DMS 273 treated with DMSO at 0.1 percent for 48 hours (cell line): ENCODE measurements around the gene ELOVL5.
"Not testable (repeated sequence)": the region's sequence is repeated elsewhere in the genome, so short reads cannot be mapped to it uniquely, and the experiment has no call there.

ENCODE experiments used
- DNase-seq: peaks from one replicate; lab custom pipeline; 2025; lab: John Stamatoyannopoulos, UW

Gene ELOVL5, protein sequence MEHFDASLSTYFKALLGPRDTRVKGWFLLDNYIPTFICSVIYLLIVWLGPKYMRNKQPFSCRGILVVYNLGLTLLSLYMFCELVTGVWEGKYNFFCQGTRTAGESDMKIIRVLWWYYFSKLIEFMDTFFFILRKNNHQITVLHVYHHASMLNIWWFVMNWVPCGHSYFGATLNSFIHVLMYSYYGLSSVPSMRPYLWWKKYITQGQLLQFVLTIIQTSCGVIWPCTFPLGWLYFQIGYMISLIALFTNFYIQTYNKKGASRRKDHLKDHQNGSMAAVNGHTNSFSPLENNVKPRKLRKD

DNA sequence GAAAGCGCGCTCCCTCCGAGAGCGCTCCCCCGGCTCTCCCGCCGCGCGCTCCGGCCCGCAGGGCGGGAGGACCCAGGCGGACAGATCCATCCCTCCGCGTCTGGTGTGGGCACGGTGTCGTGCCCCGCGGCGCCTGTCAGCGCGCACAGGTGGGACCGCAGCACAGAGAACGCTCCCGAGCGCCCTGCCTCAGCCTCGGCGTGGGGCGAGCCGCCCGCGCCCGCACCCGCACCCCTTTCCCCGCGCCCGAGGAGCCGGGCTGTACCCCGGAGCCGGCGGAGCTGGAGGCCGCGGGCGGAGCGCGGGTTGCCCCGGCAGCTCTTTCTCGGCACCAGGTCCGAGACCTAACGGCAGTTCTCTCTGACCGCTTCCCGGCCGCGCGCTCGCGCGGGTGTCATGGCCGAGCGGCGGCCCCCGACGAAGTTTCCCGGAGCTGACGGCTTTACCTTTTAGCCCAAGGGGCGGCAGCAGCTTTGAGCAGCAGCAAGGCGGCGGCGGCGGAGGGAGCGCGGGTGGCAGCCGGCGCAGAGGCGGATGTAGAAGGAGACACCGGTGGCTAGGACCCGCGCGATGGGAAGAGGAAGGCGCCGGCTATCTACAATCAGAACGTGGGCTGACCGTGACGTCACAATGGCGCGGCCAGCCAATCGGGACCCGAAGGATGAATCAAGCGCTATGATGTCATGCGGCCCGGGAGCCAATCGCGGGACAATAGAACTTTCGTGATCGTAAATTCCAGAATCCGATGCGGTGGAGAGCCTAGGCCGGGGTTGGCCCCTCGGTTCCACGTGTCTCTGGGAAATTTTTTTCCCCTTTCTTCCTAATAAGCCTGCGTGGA lies at the start of gene ELOVL5:
Gene ELOVL5, minus strand, starts transcription at position 580 of the 838 bp plus-strand sequence. CDS start 53,251 bp downstream, outside the sequence.
- DNase-seq = peak; percentile 91

DNA sequence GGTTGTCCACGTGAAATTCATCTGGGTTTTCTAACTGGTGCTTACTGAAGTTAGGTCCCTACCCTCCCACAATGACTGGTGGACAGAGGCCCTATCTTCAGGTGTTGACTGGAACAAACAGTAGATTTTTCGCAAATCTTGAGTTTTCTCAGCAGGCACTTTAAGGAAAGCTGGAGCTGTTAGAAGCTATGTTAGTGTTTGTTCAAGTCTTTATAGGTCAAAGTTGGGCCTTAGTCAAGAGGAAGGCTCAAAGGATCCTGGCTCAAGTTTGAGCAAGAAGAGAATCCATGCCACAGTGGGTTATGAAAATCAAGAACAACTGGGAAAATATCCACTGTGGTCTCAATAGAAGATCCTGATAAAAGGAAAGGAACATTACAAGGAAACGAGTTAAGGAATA lies 48.5 kb upstream of the ELOVL5 start:
- no peak for DNase-seq

DNA sequence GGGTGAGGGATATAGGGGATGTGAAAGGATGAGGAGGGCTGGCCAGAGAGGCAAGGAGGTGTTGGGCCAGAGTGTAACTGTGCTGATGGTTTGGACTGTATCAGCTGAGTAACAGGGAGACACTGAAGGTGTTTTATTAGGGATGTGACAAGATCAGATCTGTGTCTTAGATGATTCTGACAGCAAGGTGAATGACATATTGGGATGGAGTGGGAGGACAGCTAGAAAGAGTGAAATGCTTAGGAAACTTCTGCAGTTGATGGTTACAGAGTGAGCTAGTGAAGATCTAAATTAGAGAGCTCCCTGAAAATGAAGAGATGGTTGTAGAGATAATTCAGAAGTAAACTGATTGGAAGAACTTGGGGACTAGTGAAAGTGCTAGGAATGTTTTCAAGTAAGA lies 47.2 kb upstream of the ELOVL5 start:
- DNase-seq = no peak

DNA sequence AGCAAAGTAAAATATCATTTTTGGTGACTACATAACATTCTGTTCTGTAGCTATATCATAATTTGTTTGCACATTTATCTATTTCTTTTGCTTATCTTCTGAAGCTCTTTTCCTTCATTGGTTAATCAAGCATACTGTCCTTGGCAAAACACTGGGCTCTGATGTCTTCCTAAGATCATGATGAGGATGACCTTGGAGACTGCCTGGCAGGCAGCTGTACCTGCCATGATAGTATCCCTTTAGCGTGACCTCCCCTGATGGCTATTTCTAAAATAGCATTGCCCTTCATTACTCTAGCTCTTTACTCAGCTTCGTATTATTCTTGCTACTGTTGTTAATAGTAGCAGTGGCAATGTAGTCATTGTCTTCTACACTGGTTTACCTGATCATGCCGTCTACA lies 46.0 kb upstream of the ELOVL5 start:
- no peak for DNase-seq

DNA sequence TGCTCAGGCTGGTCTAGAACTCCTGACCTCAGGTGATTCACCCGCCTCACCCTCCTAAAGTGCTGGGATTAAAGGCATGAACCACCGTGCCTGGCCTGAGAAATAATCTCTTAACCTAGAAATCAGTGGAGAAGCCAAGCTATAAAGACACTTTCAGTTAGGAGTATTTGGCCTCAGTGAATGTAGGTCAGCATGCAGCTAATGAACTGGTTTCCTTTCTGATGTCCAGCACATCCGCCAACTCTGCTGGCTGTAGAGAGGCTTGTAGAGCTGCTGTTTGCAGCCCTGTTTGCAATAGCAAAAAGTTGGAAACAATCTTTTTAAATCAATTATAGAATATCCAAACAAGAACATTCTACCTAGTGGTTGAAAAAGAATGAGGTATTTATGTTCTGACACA lies 42.4 kb upstream of the ELOVL5 start:
- no peak for DNase-seq

DNA sequence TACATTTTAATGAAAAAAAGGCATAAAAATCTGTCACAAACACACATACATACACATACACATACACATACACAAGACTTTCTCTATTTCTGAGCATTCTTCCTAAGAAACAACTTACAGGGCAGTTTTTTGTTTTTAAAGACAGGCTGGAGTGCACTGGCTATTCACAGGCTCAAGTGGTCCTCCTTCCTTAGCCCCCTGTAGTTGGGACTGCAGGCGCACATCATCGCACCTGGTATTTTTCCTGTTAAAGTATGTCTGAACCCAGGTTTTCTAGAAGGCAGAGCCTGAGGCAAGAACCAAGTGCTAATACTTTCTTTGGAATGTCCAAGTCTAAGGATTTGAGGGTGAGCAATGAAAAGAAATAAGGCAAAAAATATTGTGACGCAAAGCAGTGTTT lies 41.3 kb upstream of the ELOVL5 start:
- no peak for DNase-seq

DNA sequence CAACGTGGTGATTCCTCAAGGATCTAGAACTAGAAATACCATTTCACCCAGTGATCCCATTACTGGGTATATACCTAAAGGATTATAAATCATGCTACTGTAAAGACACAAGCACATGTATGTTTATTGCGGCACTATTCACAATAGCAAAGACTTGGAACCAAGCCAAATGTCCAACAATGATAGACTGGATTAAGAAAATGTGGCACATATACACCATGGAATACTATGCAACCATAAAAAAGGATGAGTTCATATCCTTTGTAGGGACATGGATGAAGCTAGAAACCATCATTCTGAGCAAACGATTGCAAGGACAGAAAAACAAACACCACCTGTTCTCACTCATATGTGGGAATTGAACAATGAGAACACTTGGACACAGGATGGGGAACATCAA lies 39.9 kb upstream of the ELOVL5 start:
- DNase-seq = not testable (repeated sequence)

DNA sequence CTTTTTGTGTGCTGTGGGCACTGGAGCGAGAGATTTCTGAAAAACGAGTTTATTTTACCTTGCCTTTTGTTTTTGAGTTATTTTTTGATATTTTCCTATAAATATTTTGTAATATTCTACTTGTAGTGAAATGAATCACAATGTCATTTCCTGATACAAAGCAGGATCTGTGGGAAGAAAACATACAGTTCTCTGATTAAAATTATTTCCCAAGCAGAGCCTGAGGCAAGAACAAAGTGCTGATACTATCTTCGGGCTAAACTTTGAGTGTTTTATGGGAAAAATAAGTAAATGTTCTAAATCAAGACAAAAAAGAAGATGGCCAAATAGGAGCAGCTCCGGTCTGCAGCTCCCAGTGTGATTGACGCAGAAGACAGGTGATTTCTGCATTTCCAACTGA lies 33.7 kb upstream of the ELOVL5 start:
- no peak for DNase-seq

DNA sequence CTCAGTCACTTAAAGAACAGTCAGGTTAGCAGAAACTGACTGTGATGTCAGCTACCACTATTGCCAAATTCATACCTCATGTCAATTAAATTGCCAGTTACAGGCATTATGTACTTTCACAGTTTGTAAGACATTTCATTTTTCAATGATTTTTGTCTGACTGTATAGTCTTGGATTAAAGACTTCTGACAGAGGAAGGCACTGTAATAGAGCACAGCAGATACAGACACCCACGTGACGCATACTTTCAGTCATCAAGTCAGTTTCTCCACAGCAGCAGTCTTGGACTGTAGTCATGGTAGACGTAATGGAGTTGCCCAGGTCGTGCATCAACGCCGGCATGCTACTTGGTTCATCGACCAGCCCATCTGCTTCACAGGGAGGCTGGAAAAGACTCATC lies 29.5 kb upstream of the ELOVL5 start:
- no peak for DNase-seq

DNA sequence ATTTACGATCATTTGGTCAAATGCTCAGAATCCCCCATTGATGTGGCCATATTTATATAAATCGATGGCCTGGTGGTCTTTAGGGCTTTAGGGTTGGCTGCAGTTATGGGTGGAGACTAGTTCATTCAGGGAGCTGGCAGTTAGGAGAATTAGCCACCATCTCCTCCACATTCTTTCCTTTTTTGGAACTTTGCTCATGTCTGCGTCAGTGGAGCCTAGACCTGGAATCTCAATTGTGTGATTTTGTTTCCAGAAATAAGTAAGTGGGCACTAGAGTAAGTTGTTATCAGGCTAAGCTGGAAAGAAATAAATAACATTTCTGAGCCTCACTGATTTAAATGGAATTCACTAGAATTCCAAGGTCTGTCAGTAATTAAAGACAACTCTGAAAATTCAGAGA lies 29.0 kb upstream of the ELOVL5 start:
- no peak for DNase-seq

DNA sequence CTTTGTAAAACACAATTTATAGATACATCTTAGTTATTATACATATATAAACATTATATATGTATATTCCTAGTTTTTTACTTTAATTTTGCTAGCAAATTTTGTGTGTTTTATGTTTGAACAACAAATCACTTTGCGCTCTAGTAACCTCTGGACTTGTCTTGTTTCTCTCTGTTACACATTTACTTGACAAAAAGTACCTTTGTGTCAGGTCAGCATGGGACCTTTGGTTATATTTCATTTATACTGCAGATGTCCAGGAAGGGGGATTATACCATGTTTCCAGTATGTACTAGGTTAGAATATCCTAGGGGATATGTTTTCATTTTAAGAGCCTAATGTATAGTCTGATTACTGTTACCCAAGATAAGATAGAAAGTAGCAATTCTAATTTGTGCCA lies 28.5 kb upstream of the ELOVL5 start:
- no peak for DNase-seq

DNA sequence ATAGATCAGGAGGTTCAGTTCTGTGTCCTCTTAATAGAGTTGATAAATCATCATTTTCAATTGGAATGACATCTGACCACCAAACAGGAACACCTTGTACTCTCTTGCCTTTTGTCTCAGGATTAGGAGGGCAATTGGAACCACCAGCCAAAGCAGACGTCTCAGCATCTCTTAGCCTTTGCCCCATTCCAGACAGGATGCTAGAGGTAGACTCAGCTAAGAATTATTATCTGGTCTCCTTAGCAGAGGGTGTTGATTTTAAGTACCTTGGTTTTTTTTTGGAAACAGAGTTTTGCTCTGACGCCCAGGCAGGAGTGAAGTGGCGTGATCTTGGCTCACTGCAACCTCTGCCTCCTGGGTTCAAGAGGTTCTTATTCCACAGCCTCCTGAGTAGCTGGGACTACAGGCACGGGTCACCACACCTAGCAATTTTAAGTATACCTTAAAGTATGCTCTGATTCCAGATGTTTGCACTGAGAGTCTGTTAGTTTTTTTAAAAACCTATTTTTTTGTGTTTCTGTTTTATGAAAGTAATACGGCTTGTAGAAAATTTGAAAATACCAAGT lies 28.0 kb upstream of the ELOVL5 start:
- DNase-seq = no peak

DNA sequence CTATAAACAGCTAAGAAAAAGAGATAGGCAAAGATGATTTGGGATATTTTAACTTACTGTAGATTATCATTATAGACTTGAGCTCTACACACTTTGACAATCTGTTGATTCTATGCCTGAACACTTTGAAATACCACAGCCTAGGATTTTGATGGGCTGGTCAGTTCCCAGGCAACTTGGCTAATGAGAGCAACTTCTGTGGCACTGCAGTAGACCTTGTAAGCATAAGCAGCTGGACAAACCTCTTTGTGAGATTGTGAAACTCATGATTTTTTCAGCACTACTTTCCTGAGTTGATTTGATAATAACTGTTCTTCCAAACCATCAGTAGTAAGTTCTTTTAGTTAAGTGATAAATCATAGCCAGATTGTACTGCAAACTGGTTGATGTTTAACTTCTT lies 27.1 kb upstream of the ELOVL5 start:
- DNase-seq = no peak

DNA sequence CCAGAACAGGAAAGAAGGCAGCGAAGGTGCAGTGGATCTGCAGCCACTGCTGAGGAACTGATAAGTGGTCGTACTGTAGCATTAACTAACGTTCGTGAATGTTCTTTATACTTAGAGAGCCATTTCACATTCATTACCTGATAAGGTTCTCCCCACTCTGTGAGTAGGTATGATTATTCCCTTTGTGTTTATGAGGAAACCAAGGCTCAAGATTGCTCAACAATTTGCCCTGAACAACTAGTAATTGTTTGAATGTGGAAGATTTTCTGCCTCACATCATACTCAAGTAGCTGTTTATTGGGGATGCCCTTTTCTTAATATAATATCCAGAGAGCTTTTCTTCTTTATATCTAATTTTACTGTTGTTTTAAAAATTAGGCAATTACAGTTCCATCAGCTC lies 24.9 kb upstream of the ELOVL5 start:
- no peak for DNase-seq

DNA sequence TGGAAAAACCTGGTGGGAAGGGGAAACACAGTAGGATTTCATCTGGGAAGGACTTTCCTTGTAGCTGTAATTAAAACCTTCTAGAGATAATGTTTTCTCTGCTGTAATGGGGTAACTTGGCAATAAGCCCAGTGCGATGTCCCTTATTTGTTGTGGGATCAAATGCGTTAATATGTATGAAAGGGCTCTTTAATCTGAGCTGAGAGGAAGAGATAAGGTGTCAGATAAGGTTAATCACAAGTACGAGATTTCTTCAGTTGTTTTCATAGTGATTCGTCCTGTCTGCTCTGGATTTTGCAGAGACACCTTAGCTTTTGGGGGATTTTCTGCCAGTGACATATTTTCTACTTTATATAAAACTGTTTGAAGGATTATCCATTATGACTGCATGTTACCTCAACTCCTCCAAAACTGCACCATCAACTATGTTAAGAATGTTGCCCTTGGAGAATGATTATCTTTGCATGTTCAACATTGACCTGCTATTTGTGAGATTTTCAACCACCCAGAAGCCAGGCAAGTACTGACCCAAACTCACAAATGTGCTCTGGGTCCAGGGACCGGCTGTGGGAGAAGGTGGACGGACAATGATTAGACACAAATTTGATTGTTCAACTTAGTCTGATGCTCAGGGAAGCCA lies 21.2 kb upstream of the ELOVL5 start:
- no peak for DNase-seq

DNA sequence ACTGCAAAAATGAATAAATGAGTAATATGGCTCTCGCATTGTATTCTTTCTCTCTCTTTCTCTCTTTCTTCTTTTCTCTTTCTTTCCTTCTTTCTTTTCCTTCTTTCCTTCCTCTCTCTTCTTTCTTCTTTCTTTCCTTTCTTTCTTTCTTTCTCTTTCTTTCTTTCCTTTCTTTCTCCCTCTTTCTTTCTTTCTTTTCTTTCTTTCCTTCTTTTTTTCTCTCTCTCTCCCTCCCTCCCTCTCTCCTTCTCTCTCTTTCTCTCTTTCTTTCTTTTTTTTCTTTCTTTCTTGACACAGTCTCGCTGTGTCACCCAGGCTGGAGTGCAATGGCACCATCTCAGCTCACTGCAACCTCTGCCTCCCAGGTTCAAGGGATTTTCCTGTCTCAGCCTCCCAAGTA lies 20.3 kb upstream of the ELOVL5 start:
- no peak for DNase-seq

DNA sequence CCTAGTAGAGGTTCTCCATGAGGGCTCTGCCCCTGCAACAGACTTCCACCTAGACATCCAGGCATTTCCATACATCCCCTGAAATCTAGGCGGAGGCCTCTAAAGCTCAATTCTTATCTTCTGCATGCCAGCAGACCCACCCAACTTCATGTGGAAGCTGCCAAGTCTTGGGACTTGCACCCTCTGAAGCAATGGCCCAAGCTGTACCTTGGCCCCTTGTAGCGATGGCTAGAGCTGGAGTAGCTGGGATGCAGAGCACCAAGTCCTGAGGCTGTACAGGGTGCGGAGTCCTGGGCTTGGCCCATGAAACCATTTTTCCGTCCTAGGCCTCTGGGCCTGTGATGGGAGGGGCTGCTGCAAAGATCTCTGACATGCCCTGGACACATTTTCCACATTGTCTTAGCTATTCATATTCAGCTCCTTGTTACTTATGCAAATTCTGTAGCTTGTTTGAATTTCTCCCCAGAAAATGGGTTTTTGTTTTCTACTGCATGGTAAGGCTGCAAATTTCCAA lies 17.4 kb upstream of the ELOVL5 start:
- DNase-seq = no peak

DNA sequence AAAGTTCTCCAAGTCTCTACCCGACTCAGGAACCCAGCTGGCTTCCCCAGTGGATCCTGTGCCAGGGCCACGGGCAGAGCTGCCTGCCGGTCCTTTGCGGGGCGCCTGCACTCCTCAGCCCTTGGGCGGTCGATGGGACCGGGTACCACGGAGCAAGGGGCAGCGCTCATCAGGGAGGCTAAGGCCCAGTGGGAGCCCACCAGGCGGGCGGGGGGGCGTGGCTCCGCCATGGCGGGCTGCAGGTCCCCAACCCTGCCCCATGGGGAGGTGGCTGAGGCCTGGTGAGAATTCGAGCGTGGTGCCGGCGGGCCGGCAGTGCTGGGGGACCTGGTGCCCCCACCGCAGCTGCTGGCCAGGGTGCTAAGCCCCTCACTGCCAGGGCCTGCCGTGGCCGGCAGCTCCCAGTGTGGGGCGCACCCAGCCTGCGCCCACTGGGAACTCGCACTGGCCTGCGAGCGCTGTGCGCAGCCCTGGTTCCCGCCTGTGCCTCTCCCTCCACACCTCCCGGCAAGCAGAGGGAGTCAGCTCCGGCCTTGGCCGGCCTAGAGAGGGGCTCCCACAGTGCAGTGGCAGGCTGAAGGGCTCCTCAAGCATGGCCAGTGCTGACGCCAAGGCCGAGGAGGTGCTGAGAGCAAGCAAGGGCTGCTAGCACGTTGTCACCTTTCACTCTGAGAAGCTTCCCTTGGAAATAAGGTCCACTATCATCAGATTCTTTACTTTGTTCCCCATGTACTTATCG lies 14.8 kb upstream of the ELOVL5 start:
- DNase-seq = no peak

DNA sequence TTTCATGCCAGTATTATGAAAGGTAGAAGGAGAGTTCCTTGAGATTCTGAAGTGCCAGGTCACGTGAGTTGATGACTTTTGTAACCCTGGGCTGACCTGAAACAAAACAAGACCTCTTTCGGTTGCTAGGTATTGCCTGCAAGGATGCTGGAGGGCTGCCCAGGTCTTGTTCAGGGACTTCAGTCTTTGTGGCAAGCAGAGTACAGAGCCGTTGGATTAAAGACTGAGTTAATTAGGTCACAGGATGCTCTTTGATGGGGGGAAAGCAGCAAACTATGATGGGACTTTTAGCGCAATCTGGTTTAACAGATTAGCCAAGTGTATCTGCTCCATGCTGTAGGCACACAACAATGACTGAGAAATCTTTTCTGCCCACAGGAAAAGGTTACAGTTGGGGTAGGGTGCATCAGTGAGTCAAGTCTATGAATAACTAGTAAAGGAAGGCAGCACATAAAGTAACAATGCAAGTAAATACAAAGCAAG lies 12.8 kb upstream of the ELOVL5 start:
- no peak for DNase-seq

DNA sequence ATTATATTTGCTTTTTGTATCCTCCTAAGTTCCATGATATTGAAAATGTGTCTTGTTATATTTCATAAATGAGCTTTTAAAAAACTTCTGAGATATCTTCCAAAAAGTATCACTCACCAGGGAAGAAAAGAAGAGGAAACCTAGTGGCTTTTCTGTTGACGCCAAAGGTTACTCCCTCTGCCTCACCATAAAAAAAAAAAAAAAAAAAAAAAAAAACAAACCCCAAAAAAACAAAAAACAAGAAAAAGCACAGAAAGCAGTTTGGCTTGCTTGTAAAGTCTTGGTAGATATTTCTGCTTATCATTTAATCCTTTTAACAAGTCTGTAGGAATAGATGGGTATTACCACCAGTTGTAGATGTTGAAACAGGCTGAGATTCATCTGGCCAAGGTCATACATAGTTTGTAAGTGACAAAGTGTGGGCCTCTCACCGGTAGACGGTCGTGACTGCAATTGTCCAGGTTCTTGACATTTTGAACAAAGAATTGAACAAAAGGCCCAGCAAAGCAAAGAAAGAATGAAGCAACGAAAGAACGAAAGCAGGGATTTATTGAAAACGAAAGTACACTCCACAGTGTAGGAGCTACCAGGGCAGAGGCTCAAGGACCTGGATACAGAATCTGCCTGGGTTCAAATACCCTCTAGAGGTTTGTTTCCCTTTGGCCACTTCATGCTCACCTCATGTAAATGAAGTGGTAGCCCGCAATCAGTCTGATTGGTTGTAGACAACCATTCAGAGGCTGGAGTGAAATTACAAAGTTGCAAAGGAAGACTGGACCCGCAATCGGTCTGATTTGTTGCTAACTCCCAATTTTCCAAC lies 11.6 kb upstream of the ELOVL5 start:
- no peak for DNase-seq

DNA sequence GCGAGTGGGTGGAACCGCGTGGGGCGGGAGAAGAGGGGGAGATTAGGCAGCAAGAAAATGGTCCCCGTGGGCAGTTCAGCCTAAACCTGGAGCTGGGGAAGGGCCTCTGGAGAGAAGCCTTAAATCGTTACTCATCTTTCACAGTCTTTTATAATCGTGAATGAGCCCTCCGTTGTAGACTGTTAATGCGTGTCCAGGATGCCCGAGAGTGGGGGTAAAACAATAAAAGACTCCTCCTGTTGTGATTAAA lies 11.0 kb upstream of the ELOVL5 start:
- DNase-seq = no peak
